Panc1 (cell line): ENCODE measurements around the gene JAML. TPM values are rescaled to one million over a fixed set of nuclear protein-coding genes. Genes with fewer than 3 reads are reported as not detected.

Experiments used
- ATAC-seq: fragments of 200-7000 bp; cut with Tn5 transposase; 2 replicates; pipeline ENCODE4 v1.9.1; 2020; ENCODE audit warnings: mild to moderate bottlenecking, moderate library complexity
- BruUV-seq: library from RNA; stranded (reverse); fragments of 400-500 nt; replicated peaks from 2 replicates; lab custom pipeline; 2021; lab: Mats Ljungman, UMichigan
- CTCF ChIA-PET: fragments of 300-600 bp; sonication (Branson Sonifier 250); formaldehyde crosslinking; loops from one replicate; lab custom pipeline; 2022; ENCODE audit warnings: antibody characterized with exemption; lab: Charles Lee
- POLR2A ChIA-PET: fragments of 300-600 bp; sonication (Branson Sonifier 250); formaldehyde crosslinking; loops from one replicate; lab custom pipeline; 2022; ENCODE audit warnings: antibody characterized with exemption; lab: Charles Lee
- DNase-seq: peaks from one replicate; pipeline ENCODE4 v3.0.0-alpha.2; 2010; ENCODE audit warnings: low read depth, low spot score
- H3K27ac ChIP-seq: 2 replicates; pipeline ENCODE4 v1.5.1; 2011; ENCODE audit warnings: mild to moderate bottlenecking, low read length, inconsistent platforms
- H3K27me3 ChIP-seq: fragments of 200-500 bp; sonication (Bioruptor generic); 2 replicates; pipeline ENCODE4 v1.6.0; 2014; ENCODE audit warnings: low read length, inconsistent platforms; ENCODE audit not compliant: control insufficient read depth, insufficient read depth
- H3K36me3 ChIP-seq: fragments of 200-500 bp; sonication (Bioruptor generic); 2 replicates; pipeline ENCODE4 v1.5.1; 2014; ENCODE audit warnings: inconsistent platforms, mild to moderate bottlenecking, low read length, moderate library complexity; ENCODE audit not compliant: control insufficient read depth, insufficient read depth
- H3K4me1 ChIP-seq: 2 replicates; pipeline ENCODE4 v1.5.1; 2011; ENCODE audit warnings: inconsistent platforms, mild to moderate bottlenecking, low read length, moderate library complexity; ENCODE audit not compliant: control insufficient read depth, insufficient read depth
- H3K4me3 ChIP-seq, 2 experiments: 2 replicates each; pipeline ENCODE4 v1.5.1; 2011 to 2012; ENCODE audit warnings: low read depth in 2 of 2, low read length in 2 of 2, mild to moderate bottlenecking in 2 of 2, inconsistent platforms in 1 of 2, moderate library complexity in 1 of 2
- H3K9me3 ChIP-seq: fragments of 200-500 bp; sonication (Bioruptor generic); 2 replicates; pipeline ENCODE4 v1.5.1; 2014; ENCODE audit warnings: low read depth, mild to moderate bottlenecking, inconsistent platforms, low read length, moderate library complexity; ENCODE audit not compliant: control insufficient read depth, insufficient read depth
- POLR2AphosphoS5 ChIP-seq: IDR thresholded peaks from 2 replicates; pipeline ENCODE4 v1.6.1; 2012; ENCODE audit warnings: mild to moderate bottlenecking, low read depth, low read length, moderate library complexity
- SIN3A ChIP-seq: IDR thresholded peaks from 2 replicates; pipeline ENCODE4 v1.6.1; 2012; ENCODE audit warnings: low read depth, mild to moderate bottlenecking, low read length, moderate library complexity, borderline replicate concordance; ENCODE audit not compliant: insufficient read depth
- TCF7L2 ChIP-seq: IDR thresholded peaks from 2 replicates; pipeline ENCODE4 v1.6.1; 2011; ENCODE audit warnings: mild to moderate bottlenecking, low read depth, low read length, inconsistent platforms
- in situ Hi-C: cut with HindIII; loops from 2 replicates; pipeline ENCODE4 v1.10.0; 2016; ENCODE audit warnings: low sequenced_read_pairs, low pct_unique_long_range_greater_than_20kb
- intact Hi-C: fragments of 100-400 bp; cut with micrococcal nuclease; formaldehyde crosslinking; loops from one replicate; pipeline ENCODE4 v1.10.0; 2022; ENCODE audit not compliant: unreplicated experiment
- total RNA-seq: library from RNA; stranded (reverse); gene quantifications from one replicate; pipeline ENCODE4 v1.2.1, GENCODE V29; 2021; ENCODE audit not compliant: unreplicated experiment
- TF ChIP-seq, protein P1 (sequence below): fragments of 450-650 bp; IDR thresholded peaks from 2 replicates; pipeline ENCODE4 v1.5.1; 2017; ENCODE audit warnings: mild to moderate bottlenecking
- TF ChIP-seq, protein P2 (sequence below), 2 experiments: IDR thresholded peaks; 2 replicates each; pipeline ENCODE4 v1.6.1; 2011 to 2012; ENCODE audit warnings: low read depth in 2 of 2, control low read depth in 1 of 2, low read length in 1 of 2, mild to moderate bottlenecking in 1 of 2, moderate library complexity in 1 of 2; ENCODE audit not compliant: insufficient read depth in 1 of 2

Gene JAML
- total RNA-seq, 1 experiment from 2014 or later = 0.39 TPM

DNA sequence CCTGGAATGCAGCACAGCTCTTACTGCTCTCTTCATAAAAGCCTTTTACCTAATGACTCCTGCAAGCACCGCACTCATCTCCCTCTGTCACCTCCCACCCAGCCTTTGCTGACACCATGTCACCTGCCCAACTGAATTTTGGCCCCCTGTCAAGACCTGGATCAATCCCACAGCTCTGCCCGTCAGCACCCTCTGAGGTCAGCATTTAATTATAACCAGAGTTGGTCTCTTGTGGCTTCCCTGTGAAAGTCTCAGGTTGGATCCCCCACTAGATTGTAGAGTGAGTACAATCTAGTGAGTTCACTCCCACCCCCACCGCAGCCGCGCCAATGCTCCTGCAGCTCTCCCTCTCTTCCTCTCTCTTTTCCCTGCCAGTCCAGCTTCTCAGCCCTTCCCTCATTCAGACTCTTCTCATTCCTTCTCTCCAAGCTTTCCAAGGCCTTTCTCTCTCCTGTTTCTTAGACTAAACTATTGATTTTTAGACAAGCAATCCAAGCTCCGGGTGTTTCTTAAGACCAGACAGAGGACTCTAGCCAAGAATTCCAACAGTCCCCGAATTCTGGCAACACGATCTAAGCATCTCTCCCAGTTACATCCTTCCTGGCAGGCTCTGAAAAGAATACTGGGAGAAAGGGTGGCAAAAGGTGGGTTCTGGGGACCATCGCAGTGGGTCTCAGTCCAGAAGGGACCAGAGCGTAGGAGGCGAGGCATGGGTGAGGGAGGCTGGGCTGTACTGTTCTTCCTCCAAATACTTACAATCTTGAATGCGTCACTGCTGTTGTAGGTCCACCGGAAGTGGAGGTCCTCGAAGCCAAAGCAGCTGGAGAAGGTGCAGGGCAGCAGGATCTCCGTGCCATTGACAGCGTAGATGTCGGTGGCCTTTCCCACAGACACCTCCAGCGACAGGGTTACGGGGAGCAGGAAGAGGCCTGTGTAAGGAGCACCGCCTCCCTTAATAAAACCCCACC lies 80.2 kb downstream of the JAML start:
- in situ Hi-C loops = no loop called here
- ChIA-PET POLR2A (interaction anchor here (1.5 kb wide), 1 partner anchor 10 kb away, joined by 3 read pairs; no protein-coding TSS in a partner anchor), CTCF (interaction anchor here (0.6 to 2.2 kb wide), 2 partner anchors 27 to 146 kb away, joined by 5 to 8 read pairs; no protein-coding TSS in a partner anchor)

More for the DNA sequence above, 80.2 kb downstream of the JAML start:
- TF ChIP-seq, protein P1, sequence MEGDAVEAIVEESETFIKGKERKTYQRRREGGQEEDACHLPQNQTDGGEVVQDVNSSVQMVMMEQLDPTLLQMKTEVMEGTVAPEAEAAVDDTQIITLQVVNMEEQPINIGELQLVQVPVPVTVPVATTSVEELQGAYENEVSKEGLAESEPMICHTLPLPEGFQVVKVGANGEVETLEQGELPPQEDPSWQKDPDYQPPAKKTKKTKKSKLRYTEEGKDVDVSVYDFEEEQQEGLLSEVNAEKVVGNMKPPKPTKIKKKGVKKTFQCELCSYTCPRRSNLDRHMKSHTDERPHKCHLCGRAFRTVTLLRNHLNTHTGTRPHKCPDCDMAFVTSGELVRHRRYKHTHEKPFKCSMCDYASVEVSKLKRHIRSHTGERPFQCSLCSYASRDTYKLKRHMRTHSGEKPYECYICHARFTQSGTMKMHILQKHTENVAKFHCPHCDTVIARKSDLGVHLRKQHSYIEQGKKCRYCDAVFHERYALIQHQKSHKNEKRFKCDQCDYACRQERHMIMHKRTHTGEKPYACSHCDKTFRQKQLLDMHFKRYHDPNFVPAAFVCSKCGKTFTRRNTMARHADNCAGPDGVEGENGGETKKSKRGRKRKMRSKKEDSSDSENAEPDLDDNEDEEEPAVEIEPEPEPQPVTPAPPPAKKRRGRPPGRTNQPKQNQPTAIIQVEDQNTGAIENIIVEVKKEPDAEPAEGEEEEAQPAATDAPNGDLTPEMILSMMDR = no peak
- TF ChIP-seq, protein P2, sequence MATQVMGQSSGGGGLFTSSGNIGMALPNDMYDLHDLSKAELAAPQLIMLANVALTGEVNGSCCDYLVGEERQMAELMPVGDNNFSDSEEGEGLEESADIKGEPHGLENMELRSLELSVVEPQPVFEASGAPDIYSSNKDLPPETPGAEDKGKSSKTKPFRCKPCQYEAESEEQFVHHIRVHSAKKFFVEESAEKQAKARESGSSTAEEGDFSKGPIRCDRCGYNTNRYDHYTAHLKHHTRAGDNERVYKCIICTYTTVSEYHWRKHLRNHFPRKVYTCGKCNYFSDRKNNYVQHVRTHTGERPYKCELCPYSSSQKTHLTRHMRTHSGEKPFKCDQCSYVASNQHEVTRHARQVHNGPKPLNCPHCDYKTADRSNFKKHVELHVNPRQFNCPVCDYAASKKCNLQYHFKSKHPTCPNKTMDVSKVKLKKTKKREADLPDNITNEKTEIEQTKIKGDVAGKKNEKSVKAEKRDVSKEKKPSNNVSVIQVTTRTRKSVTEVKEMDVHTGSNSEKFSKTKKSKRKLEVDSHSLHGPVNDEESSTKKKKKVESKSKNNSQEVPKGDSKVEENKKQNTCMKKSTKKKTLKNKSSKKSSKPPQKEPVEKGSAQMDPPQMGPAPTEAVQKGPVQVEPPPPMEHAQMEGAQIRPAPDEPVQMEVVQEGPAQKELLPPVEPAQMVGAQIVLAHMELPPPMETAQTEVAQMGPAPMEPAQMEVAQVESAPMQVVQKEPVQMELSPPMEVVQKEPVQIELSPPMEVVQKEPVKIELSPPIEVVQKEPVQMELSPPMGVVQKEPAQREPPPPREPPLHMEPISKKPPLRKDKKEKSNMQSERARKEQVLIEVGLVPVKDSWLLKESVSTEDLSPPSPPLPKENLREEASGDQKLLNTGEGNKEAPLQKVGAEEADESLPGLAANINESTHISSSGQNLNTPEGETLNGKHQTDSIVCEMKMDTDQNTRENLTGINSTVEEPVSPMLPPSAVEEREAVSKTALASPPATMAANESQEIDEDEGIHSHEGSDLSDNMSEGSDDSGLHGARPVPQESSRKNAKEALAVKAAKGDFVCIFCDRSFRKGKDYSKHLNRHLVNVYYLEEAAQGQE (IDR thresholded peaks at IDR 0.05; ENCODE audit: insufficient read depth in 1 of 2, low read depth in 2 of 2, low read length in 1 of 2) = no peak
- TF ChIP-seq POLR2AphosphoS5 = no peak
- TF ChIP-seq TCF7L2 = no peak
- no peak for TF ChIP-seq SIN3A
- H3K27me3 ChIP-seq = peaks cover 35% of the 10 kb centered on the region
- intact Hi-C loops = loop anchor here (5.0 kb wide), 1 partner anchor 213 kb away; the partner anchor contains the start of gene UBE4A
- H3K4me3 ChIP-seq = no peak overlapping the region
- no peaks in the 10 kb centered on the region for H3K36me3 ChIP-seq
- no peaks in the 10 kb centered on the region for H3K9me3 ChIP-seq
- no peak overlapping the region for H3K27ac ChIP-seq
- BruUV-seq = no TSS peak
- ATAC-seq = peak; percentile 23
- no peak for DNase-seq
- no peaks in the 10 kb centered on the region for H3K4me1 ChIP-seq

Other genes starting within 250 kb of the JAML start
- 0.41 TPM for gene IL10RA, start 238.6 kb downstream of the JAML start, total RNA-seq
- not detected for gene TMPRSS4, start 147.9 kb downstream of the JAML start, total RNA-seq
- gene SMIM35, start 138.0 kb downstream of the JAML start, total RNA-seq = not detected
- gene SCN4B, start 72.2 kb downstream of the JAML start, total RNA-seq = 0.33 TPM
- not detected for gene SCN2B, start 48.4 kb downstream of the JAML start, total RNA-seq
- gene MPZL3, start 27.4 kb upstream of the JAML start, total RNA-seq = 1.0 TPM
- 1.8 TPM for gene MPZL2, start 39.3 kb upstream of the JAML start, total RNA-seq
- 0.51 TPM for gene CD3E, start 79.7 kb upstream of the JAML start, total RNA-seq
- 0.39 TPM for gene CD3D, start 117.7 kb upstream of the JAML start, total RNA-seq
- gene CD3G, start 119.3 kb upstream of the JAML start, total RNA-seq = 0.15 TPM
- gene UBE4A, start 134.6 kb upstream of the JAML start, total RNA-seq = 57.9 TPM
- gene ATP5MG, start 176.6 kb upstream of the JAML start, total RNA-seq = 504 TPM
- gene KMT2A, start 211.5 kb upstream of the JAML start, total RNA-seq = 139 TPM